Memory B cell (primary cell): ENCODE data around the gene CD58.
A peak's percentile ranks its signal among the peaks of the same experiment; 100 is the strongest.
"Not testable (repeated sequence)": the region's sequence is repeated elsewhere in the genome, so short reads cannot be mapped to it uniquely, and the experiment has no call there.

Source experiments
- ATAC-seq: fragments of 150-1000 bp; cut with Tn5 transposase; 2 replicates; pipeline ENCODE4 v1.10.0; 2021; ENCODE audit warnings: low read depth, mild to moderate bottlenecking, moderate library complexity
- DNase-seq, 2 donors: peaks; one replicate each; pipeline ENCODE4 v3.0.0; 2022; ENCODE audit warnings: low spot score in 2 of 2
- H3K27ac Mint-ChIP-seq: one replicate; pipeline ENCODE4 v1.8.0; 2022; ENCODE audit warnings: mild to moderate bottlenecking, moderate library complexity, mixed read lengths
- H3K27me3 Mint-ChIP-seq: one replicate; pipeline ENCODE4 v1.8.0; 2022; ENCODE audit warnings: mixed read lengths
- H3K36me3 Mint-ChIP-seq: one replicate; pipeline ENCODE4 v1.8.0; 2022; ENCODE audit warnings: mild to moderate bottlenecking, mixed read lengths
- H3K4me1 Mint-ChIP-seq: one replicate; pipeline ENCODE4 v1.8.0; 2022; ENCODE audit warnings: mixed read lengths
- H3K4me3 Mint-ChIP-seq: one replicate; pipeline ENCODE4 v1.8.0; 2022; ENCODE audit warnings: mild to moderate bottlenecking, moderate library complexity, mixed read lengths
- H3K9me3 Mint-ChIP-seq: one replicate; pipeline ENCODE4 v1.8.0; 2022; ENCODE audit warnings: mixed read lengths

Gene CD58

DNA sequence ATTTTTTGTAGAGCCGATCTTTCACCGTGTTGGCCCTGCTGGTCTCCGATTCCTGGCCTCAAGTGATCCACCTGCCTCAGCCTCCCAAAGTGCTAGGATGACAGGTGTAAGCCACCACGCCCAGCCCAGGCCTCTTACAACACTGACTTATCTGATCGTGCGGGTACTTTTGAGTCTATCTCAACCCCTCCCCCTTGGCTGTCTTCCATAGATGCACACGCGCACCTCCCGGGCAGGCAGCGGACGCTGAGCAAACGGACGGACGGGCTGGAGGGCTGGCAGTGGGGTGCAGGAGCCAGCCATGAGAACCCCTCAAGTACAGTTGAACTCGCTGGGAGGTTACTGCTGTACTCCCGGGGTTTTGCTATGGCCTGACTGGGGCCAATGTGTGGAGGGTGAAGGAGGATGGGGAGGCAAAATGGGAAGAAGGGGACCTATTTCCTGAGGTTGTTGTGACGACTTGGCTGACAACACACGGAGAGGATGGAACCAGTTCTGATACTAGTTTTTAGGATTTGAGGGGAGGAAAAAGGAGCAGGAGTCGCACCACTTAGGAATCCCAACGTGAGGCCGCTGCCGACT lies 959 bp downstream of the CD58 start:
- DNase-seq (peak in 1 of 2 donors; percentile 29), ATAC-seq (peak; percentile 25)
- H3K36me3 Mint-ChIP-seq = peaks cover 6% of the 10 kb centered on the region
- peak overlapping the region; percentile 94 for H3K4me3 Mint-ChIP-seq
- H3K9me3 Mint-ChIP-seq = peaks cover 3% of the 10 kb centered on the region
- peaks cover 42% of the 10 kb centered on the region for H3K4me1 Mint-ChIP-seq
- no peaks in the 10 kb centered on the region for H3K27me3 Mint-ChIP-seq
- H3K27ac Mint-ChIP-seq = peak overlapping the region; percentile 97

DNA sequence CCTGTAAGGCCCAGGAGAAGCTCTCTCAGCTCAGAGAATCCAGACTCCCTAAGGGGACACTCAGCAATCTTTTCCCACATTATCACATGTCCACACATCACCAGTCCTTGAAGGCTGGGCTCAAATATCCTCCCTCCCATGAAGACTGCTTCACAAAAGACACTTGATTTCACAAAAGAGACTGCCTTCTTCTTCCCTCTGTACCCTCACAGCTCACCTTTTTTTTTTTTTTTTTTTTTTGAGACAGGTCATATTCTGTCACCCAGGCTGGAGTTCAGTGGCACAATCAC lies 1.5 kb downstream of the CD58 start:
- Mint-ChIP-seq H3K36me3 (peaks cover 9% of the 10 kb centered on the region), H3K4me1 (peaks cover 42% of the 10 kb centered on the region), H3K27me3 (no peaks in the 10 kb centered on the region), H3K27ac (peak overlapping the region; percentile 97), H3K4me3 (peak overlapping the region; percentile 94), H3K9me3 (peaks cover 6% of the 10 kb centered on the region)
- no peak for ATAC-seq
- no peak for DNase-seq

- Mint-ChIP-seq H3K27me3 (no peaks in the 10 kb centered on the region), H3K27ac (peak overlapping the region; percentile 97), H3K36me3 (peaks cover 14% of the 10 kb centered on the region), H3K4me1 (peaks cover 45% of the 10 kb centered on the region), H3K4me3 (peak overlapping the region; percentile 94), H3K9me3 (peaks cover 9% of the 10 kb centered on the region)
- ATAC-seq (no peak), DNase-seq (no peak)
These were observed 2.0 kb downstream of the CD58 start for GRCh38 chr1:116568662-116569380.

GRCh38 chr1:116567790-116568661 lies 2.8 kb downstream of the CD58 start:
- H3K4me3 Mint-ChIP-seq = peak overlapping the region; percentile 15

DNA sequence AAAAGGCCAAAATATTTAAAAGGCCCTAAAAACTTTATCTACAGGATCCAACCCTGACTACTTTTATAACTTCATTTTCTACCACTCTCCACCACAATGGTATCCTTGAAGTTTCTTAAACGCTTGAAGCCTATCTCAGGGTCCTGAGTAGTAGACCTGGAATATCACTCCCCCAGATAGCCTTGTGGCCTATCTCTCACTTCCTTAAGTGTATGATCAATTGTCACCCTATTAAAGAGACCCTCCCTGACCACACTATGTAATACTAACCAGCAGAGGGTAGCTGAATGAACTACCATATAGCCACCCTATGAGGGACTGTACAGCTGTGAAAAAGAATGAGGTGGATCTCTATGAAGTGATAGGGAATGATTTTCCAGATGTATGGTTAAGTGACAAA lies 5.6 kb downstream of the CD58 start:
- H3K4me3 Mint-ChIP-seq = no peak overlapping the region
- peaks cover 12% of the 10 kb centered on the region for H3K9me3 Mint-ChIP-seq
- no peaks in the 10 kb centered on the region for H3K27me3 Mint-ChIP-seq

More at GRCh38 chr1:116567790-116568661, 2.8 kb downstream of the CD58 start:
- ATAC-seq = no peak
- Mint-ChIP-seq H3K4me1 (peaks cover 45% of the 10 kb centered on the region), H3K36me3 (peaks cover 19% of the 10 kb centered on the region), H3K27ac (peak overlapping the region; percentile 97), H3K9me3 (peaks cover 9% of the 10 kb centered on the region), H3K27me3 (no peaks in the 10 kb centered on the region)
- no peak for DNase-seq

GRCh38 chr1:116564426-116564825 lies 6.4 kb downstream of the CD58 start:
- Mint-ChIP-seq H3K4me3 (no peak overlapping the region), H3K36me3 (peaks cover 27% of the 10 kb centered on the region), H3K27ac (peak overlapping the region; percentile 92), H3K4me1 (peaks cover 52% of the 10 kb centered on the region), H3K9me3 (peaks cover 12% of the 10 kb centered on the region), H3K27me3 (no peaks in the 10 kb centered on the region)
- DNase-seq (no peak), ATAC-seq (peak; percentile 38)

More for the DNA sequence above, 5.6 kb downstream of the CD58 start:
- Mint-ChIP-seq H3K36me3 (peaks cover 27% of the 10 kb centered on the region), H3K27ac (peak overlapping the region; percentile 92), H3K4me1 (peaks cover 53% of the 10 kb centered on the region)
- no peak for ATAC-seq
- DNase-seq = no peak

GRCh38 chr1:116562465-116562864 lies 8.4 kb downstream of the CD58 start:
- H3K27me3 Mint-ChIP-seq, ATAC-seq, H3K4me3 Mint-ChIP-seq, DNase-seq: not testable (repeated sequence)
- peaks cover 12% of the 10 kb centered on the region for H3K9me3 Mint-ChIP-seq
- peak overlapping the region; percentile 94 for H3K27ac Mint-ChIP-seq
- peaks cover 27% of the 10 kb centered on the region for H3K36me3 Mint-ChIP-seq
- H3K4me1 Mint-ChIP-seq = peaks cover 50% of the 10 kb centered on the region

DNA sequence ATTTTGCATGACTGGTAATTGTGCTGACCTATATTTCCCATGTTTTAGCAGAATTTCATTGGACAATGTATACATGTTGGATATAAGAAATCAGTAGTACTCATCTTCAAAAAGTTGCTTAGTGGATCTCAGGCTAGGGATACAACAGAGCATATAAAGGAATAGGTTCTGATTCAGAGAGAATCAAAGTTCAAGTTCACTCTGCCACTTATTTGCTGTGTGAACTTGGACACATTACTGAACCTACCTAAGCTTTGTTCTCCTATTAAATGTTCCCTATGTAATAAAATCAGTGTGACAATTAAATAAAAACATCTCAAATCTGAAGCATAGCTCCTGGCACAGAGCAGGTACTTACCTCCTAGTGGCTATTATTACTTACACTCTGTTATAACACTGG lies 9.3 kb downstream of the CD58 start:
- Mint-ChIP-seq H3K9me3 (peaks cover 12% of the 10 kb centered on the region), H3K4me1 (peaks cover 52% of the 10 kb centered on the region), H3K27me3 (no peaks in the 10 kb centered on the region), H3K36me3 (peaks cover 25% of the 10 kb centered on the region), H3K27ac (peak overlapping the region; percentile 94), H3K4me3 (no peak overlapping the region)
- DNase-seq (no peak), ATAC-seq (no peak)

DNA sequence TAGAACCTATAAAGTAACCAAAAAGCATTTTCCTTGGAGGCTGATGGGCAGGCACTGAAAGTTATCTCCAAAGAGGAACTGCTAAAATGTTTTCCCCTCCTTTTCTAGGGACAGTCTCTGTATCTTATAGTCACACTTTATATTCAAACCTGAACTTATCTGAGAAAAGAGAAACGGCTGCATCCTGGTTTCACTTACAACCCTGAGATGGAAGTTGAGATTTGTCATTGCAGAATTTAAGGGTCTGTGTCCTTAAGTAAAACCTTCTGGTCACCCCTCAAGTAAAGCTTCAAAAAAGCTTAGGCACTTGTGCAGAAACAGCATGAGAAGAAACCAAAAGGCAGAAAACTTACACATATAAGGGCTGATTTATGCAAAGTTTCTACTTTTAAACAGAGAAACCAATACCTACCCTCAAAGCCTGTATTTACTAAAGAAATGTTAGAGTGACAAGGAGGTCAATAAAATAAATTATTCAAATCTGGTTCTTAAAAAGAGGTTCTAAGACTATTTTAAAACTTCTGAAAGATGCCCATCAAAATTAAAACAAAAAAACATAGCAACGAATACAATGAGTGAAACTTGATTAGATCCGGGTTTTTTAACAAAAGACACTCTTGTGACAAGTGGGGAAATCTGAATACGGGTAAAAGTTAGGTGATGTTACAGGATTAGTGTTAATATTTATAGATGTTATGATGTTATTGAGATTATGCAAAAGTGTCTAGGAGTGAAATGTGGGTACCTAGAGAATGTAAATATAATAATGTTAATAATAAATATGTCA lies 9.9 kb downstream of the CD58 start:
- peaks cover 12% of the 10 kb centered on the region for H3K9me3 Mint-ChIP-seq
- peaks cover 51% of the 10 kb centered on the region for H3K4me1 Mint-ChIP-seq
- DNase-seq (no peak), ATAC-seq (no peak)
- peak overlapping the region; percentile 94 for H3K27ac Mint-ChIP-seq
- peaks cover 25% of the 10 kb centered on the region for H3K36me3 Mint-ChIP-seq
- H3K4me3 Mint-ChIP-seq = peak overlapping the region; percentile 35
- no peaks in the 10 kb centered on the region for H3K27me3 Mint-ChIP-seq

- ATAC-seq = no peak
- no peaks in the 10 kb centered on the region for H3K27me3 Mint-ChIP-seq
- H3K36me3 Mint-ChIP-seq = peaks cover 18% of the 10 kb centered on the region
- no peak for DNase-seq
- peak overlapping the region; percentile 94 for H3K27ac Mint-ChIP-seq
- peak overlapping the region; percentile 83 for H3K4me3 Mint-ChIP-seq
- H3K9me3 Mint-ChIP-seq = peaks cover 6% of the 10 kb centered on the region
- peaks cover 54% of the 10 kb centered on the region for H3K4me1 Mint-ChIP-seq
These were observed 11.5 kb downstream of the CD58 start for GRCh38 chr1:116559304-116559761.

GRCh38 chr1:116558571-116558970 lies 12.3 kb downstream of the CD58 start:
- H3K36me3 Mint-ChIP-seq = peaks cover 12% of the 10 kb centered on the region
- no peak for DNase-seq
- peaks cover 54% of the 10 kb centered on the region for H3K4me1 Mint-ChIP-seq
- peak overlapping the region; percentile 35 for H3K4me3 Mint-ChIP-seq
- no peak for ATAC-seq
- H3K27ac Mint-ChIP-seq = peak overlapping the region; percentile 94
- no peaks in the 10 kb centered on the region for H3K27me3 Mint-ChIP-seq
- H3K9me3 Mint-ChIP-seq = peaks cover 3% of the 10 kb centered on the region

DNA sequence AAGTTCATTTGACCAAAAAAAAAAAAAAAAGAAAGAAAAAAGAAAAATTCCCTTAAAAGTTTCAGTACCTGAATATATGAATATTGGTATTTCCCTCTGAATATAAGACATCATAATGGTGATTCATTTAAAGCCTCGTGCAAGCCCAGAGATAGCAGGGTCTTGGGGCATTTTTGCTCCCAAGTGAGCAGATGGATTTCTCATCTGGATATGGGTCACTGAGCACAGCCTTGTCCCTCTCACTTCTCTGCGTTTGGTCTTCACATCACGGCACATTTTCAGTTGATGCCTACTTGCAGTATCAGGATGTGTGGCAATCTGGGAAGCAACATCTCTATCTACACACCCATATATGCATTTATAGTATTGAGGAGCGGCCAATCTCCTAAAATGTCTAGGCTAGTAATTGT lies 12.7 kb downstream of the CD58 start:
- peaks cover 3% of the 10 kb centered on the region for H3K9me3 Mint-ChIP-seq
- DNase-seq (no peak), ATAC-seq (peak; percentile 67)
- peak overlapping the region; percentile 94 for H3K27ac Mint-ChIP-seq
- H3K27me3 Mint-ChIP-seq = no peaks in the 10 kb centered on the region
- peaks cover 58% of the 10 kb centered on the region for H3K4me1 Mint-ChIP-seq
- peaks cover 8% of the 10 kb centered on the region for H3K36me3 Mint-ChIP-seq
- H3K4me3 Mint-ChIP-seq = peak overlapping the region; percentile 35

DNA sequence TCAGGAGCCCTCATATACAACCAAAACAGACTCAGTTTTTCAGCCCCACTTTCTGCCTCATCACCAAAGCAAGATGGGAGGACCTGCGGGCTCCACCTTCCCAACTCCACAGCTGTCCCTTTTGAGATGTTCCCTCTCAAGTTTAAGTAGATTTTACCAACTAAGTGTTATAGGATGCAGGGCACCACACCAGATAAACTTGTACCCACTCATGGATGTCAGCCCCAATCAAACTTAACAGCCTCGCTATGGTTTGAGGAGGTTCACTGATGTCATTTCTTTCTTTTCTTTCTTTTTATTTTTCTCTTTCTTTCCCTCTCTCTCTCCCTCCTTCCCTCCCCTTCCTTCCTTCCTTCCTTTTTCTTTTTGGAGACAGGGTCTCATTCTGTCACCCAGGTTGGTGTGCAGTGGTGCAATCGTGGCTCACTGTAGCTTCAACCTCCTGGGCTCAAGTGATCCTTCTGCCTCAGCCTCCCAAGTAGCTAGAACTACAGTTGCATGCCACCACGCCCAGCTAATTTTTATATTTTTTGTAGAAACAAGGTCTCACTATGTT lies 13.4 kb downstream of the CD58 start:
- Mint-ChIP-seq H3K27ac (peak overlapping the region; percentile 94), H3K9me3 (peaks cover under 1% of the 10 kb centered on the region), H3K4me1 (peaks cover 56% of the 10 kb centered on the region), H3K4me3 (peak overlapping the region; percentile 19), H3K36me3 (peaks cover 2% of the 10 kb centered on the region), H3K27me3 (no peaks in the 10 kb centered on the region)
- no peak for DNase-seq
- ATAC-seq = no peak
